HCT116 (cell line): ENCODE data around the gene ZNF423.

ENCODE experiments used
- CBX3 ChIP-seq: IDR thresholded peaks from 2 replicates; pipeline ENCODE4 v1.6.1; 2012; ENCODE audit warnings: low read depth
- POLR2AphosphoS5 ChIP-seq: IDR thresholded peaks from 2 replicates; pipeline ENCODE4 v1.6.1; 2011; ENCODE audit warnings: mild to moderate bottlenecking, low read depth, low read length, moderate library complexity
- SIN3A ChIP-seq: IDR thresholded peaks from 2 replicates; pipeline ENCODE4 v1.6.1; 2012; ENCODE audit warnings: low read depth
- YY1 ChIP-seq: IDR thresholded peaks from 2 replicates; pipeline ENCODE4 v1.6.1; 2011; ENCODE audit warnings: low read length, low read depth, moderate library complexity, mild to moderate bottlenecking; ENCODE audit not compliant: insufficient replicate concordance; ENCODE audit errors: extremely low read depth
- TF ChIP-seq, protein P1 (sequence below), 3 experiments: fragments of 200-600 bp in 1 of 3; sonication (generic) in 1 of 3; IDR thresholded peaks in 2 of 3; conservative IDR thresholded peaks in 1 of 3; 2 replicates each; pipeline ENCODE4 v1.5.1; 2012 to 2017; ENCODE audit warnings: low read depth in 2 of 3, low read length in 2 of 3, antibody characterized with exemption in 1 of 3, borderline replicate concordance in 1 of 3, control low read depth in 1 of 3, mild to moderate bottlenecking in 1 of 3, mixed read lengths in 1 of 3, mixed run types in 1 of 3, moderate library complexity in 1 of 3; ENCODE audit not compliant: insufficient read depth in 1 of 3
- TF ChIP-seq, protein P2 (sequence below): IDR thresholded peaks from 2 replicates; pipeline ENCODE4 v1.6.1; 2012; ENCODE audit warnings: low read depth

DNA sequence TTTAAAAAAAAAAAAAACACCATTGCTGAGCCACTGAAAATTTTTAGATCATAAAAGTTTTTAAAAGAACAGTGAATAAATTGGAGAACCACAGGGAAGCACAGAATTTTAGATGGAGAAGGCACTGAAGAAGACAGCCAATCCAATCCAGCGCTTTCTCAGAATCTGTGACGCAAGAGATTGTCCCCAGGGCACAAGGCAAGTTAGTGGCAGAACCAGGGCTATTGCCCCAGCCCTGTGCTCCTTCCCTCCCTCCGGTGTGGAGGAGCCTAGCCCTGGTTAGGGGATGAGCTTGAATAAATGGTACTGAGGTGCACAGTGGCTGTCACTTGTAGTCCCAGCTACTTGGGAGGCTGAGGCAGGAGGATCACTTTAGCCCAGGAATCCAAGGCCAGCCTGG is 108.3 kb downstream of the ZNF423 start:
- TF ChIP-seq CBX3 (no peak), POLR2AphosphoS5 (no peak), SIN3A (no peak), YY1 (no peak)
- TF ChIP-seq, protein P1, sequence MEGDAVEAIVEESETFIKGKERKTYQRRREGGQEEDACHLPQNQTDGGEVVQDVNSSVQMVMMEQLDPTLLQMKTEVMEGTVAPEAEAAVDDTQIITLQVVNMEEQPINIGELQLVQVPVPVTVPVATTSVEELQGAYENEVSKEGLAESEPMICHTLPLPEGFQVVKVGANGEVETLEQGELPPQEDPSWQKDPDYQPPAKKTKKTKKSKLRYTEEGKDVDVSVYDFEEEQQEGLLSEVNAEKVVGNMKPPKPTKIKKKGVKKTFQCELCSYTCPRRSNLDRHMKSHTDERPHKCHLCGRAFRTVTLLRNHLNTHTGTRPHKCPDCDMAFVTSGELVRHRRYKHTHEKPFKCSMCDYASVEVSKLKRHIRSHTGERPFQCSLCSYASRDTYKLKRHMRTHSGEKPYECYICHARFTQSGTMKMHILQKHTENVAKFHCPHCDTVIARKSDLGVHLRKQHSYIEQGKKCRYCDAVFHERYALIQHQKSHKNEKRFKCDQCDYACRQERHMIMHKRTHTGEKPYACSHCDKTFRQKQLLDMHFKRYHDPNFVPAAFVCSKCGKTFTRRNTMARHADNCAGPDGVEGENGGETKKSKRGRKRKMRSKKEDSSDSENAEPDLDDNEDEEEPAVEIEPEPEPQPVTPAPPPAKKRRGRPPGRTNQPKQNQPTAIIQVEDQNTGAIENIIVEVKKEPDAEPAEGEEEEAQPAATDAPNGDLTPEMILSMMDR (IDR thresholded peaks at IDR 0.05 in 2 of 3, conservative IDR thresholded peaks at IDR 0.05 in 1 of 3; ENCODE audit: borderline replicate concordance in 1 of 3, insufficient read depth in 1 of 3, low read depth in 2 of 3, low read length in 2 of 3), result no peak
- TF ChIP-seq, protein P2, sequence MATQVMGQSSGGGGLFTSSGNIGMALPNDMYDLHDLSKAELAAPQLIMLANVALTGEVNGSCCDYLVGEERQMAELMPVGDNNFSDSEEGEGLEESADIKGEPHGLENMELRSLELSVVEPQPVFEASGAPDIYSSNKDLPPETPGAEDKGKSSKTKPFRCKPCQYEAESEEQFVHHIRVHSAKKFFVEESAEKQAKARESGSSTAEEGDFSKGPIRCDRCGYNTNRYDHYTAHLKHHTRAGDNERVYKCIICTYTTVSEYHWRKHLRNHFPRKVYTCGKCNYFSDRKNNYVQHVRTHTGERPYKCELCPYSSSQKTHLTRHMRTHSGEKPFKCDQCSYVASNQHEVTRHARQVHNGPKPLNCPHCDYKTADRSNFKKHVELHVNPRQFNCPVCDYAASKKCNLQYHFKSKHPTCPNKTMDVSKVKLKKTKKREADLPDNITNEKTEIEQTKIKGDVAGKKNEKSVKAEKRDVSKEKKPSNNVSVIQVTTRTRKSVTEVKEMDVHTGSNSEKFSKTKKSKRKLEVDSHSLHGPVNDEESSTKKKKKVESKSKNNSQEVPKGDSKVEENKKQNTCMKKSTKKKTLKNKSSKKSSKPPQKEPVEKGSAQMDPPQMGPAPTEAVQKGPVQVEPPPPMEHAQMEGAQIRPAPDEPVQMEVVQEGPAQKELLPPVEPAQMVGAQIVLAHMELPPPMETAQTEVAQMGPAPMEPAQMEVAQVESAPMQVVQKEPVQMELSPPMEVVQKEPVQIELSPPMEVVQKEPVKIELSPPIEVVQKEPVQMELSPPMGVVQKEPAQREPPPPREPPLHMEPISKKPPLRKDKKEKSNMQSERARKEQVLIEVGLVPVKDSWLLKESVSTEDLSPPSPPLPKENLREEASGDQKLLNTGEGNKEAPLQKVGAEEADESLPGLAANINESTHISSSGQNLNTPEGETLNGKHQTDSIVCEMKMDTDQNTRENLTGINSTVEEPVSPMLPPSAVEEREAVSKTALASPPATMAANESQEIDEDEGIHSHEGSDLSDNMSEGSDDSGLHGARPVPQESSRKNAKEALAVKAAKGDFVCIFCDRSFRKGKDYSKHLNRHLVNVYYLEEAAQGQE, result no peak
